ENCODE measurements around the gene SLC25A42.
A peak's percentile ranks its signal among the peaks of the same experiment; 100 is the strongest.
"Not testable (repeated sequence)": the region's sequence is repeated elsewhere in the genome, so short reads cannot be mapped to it uniquely, and the experiment has no call there.

The SLC25A42 gene

DNA sequence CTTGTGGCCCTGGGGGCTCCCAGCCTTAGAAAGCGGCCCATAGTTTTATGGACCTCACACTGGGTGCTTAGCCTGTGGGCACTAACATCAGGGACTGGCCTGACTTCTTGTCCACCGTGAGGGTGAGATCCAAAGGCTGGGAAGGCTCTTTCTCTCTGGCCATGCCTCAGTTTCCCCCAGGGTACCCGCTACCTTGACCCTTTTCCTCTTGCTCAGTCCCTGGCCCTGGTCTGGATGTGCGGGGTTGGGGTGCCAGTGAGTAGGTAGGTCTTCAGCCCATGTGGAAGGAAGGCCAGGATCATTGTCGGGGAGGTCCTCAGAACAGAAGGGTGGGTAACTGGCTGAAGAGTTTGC is 76.1 kb downstream of the SLC25A42 start:
- no peak for DNase-seq

DNA sequence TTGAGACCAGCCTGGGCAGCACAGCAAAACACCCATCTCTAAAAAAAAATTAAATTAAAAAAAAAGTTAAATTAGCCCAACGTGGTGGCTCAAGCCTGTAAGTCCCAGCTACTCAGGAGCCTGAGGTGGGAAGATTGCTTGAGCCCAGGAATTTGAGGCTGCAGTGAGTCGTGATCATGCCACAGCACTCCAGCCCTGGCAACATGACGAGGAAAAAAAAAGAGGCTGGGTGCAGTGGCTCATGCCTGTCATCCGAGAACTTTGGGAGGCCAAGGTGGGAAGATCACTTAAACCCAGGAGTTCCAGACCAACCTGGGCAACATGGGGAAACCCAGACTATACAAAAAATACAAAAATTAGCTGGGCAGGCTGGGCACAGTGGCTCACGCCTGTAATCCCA is 76.7 kb downstream of the SLC25A42 start:
- no peak for DNase-seq

DNA sequence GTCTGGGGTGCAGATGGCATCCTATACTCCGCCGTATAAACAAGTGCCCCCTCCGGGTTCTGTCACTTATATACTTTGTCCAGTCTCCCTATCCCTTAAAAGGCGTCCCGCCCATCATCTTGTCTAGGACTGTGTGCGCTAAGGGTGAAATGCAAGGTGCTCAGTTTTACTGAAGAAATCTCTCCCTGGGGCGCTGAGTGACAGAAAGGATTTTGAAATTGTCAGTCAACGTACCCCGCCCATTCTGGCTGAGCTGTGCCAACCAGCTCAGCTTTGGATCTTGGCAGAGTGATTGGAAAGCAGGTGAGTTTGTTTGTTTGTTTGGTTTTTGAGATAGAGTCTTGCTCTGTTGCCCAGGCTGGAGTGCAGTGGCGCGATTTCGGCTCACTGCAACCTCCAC is 78.6 kb downstream of the SLC25A42 start:
- DNase-seq = no peak

DNA sequence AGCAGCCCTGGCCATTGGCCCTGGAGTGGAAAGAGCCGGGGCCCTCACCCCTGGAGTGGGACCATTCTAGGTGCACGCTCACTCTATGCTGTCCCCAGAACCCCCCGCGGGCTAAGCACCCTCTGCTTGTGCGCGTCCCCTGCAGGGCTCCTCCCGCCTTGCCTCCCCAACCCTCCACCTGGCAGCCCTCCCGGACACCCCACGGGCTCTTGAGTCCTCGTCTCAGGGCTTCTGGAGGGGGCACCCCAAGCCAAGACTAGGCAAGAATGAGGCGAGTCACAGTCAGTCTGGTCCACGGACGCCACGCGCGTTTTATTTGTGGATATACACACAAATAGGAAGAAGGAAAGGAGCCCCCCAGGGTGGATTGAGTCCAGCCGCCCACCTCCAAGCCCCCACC is 81.5 kb downstream of the SLC25A42 start:
- DNase-seq = no peak

DNA sequence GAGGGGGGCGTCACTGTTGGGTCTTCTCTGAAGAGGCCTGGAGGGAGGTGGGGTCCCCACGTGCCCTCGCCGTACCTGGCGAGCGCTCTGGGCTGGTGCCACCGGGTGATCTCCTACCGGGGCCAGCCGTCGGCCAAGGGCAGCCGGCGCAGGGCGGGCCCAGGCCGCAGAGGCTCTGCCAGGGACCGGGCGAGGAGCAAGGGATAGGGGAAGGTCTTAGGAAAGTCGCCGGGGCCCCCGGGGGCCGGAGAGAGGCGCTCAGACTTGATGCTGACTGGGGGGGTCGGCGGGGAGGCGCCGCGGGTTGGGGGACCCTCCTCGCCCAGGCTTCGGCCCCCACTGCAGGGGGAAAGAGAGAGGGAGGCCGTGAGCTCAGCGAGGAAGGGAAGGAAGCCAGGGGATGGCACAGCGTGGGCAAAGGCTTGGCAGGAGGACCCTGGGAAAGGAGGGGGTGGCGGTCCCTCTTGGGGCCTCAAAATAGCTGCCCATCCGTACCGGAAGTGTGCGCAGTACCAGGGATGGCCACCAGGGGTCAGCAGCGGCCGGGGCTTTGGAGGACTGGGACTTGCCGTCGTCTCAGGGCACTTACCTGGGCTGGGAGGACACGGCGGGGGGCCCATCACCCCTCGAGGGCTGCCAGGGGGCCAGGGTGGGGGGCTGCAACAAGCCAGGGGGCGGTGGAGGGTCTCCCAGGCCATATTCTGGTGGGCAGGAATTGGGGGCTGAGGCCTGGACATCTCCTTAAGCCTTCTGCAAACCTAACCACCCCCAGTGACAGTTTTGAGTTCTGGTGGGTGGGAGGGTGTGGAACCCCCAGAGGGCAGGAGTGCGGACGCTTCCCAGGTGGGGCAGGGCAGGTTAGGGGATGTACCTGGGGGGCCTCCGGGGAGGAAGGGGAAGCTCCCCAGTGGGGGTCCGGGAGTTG is 82.2 kb downstream of the SLC25A42 start:
- peak; percentile 80 to 87 for DNase-seq

DNA sequence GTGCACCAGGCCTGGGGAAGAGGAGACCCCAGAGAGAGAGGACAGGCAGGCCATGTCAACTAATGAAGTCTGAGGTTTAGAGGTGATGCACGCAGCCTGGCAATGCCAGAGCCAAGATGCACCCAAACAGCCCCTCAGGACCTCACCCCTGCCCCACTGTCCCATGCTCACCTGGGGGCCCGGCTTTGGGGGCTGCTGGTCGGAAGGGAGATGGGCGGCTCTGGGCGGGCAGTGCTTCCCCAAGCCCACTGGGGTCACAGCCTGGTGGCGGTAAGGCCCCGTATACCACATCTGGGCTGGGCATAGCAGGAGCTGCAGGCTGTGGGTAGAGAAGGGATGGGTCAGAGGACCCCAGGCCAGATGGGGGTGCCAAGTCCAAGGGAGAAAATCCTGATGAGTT is 83.1 kb downstream of the SLC25A42 start:
- DNase-seq = no peak

DNA sequence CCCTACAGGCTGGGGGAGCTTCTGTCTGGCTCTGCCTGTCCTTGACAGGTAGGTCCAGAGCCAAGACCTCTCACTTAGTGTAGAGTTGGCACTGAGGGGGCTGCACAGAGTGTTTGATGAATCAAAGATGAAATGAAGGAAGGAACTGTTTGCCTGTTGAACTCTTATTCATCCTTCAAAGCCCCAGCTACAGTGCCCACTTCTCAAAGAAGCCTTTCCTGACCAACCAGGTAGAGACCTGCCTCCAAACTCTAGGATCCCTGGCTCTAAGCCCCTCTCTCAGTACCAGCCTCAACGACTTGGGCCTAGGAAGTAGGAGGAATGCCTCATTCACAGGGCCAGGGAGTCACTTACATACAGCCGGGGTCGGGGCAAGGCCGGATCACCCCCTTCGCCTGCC is 83.5 kb downstream of the SLC25A42 start:
- no peak for DNase-seq

DNA sequence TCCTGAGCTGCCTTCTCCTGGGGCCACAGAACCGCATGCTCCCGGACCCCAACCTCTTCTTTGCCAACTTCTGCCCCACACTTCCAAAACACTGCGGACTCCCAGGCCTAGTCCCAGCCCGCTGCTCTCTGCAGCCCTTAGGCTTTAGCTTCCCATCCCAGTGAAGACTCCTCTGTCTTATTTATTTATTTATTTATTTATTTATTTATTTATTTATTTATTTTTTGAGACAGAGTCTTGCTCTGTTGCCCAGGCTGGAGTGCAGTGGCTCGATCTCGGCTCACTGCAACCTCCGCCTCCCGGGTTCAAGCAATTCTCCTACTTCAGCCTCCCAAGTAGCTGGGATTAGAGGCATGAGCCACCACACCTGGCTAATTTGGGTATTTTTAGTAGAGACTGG is 84.7 kb downstream of the SLC25A42 start:
- not testable (repeated sequence) for DNase-seq

DNA sequence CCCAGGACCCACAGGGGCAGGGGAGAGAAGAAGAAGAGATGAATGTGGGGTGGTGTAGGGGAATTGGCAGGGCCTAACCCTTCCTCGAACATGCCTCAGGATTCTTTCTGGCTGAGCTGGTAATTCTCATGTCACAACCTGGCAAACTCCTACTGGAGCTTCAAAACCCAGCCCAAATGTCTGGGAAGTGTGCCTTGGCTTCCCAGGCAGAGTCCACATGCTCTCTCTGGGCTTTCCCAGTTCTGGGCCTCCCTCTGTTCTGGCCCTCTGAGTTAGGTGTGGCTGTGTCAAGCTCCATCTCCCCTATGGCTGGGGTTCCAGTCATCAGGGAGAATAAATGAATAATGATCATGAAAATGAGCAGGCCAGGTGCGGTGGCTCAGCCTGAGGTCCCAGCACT is 85.6 kb downstream of the SLC25A42 start:
- no peak for DNase-seq

DNA sequence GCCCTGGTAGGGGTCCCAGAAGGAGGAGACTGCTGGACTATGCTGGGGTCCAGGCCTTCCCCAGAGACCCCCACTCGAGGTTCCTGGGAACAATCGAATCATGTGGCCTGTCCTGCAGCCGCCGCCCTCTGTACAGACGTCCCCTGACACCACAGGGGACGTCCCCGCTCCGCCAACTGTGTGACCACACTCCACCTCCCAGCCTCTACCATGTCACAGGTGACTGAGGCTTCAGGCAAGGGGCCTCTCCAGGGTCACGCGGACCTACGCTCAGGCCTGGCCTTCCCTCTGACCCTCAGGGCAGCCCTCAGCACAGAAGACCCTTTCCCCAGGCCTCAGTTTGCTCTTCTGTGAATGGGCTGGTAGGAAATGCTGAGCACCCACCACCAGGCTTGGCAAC is 87.6 kb downstream of the SLC25A42 start:
- DNase-seq = no peak

DNA sequence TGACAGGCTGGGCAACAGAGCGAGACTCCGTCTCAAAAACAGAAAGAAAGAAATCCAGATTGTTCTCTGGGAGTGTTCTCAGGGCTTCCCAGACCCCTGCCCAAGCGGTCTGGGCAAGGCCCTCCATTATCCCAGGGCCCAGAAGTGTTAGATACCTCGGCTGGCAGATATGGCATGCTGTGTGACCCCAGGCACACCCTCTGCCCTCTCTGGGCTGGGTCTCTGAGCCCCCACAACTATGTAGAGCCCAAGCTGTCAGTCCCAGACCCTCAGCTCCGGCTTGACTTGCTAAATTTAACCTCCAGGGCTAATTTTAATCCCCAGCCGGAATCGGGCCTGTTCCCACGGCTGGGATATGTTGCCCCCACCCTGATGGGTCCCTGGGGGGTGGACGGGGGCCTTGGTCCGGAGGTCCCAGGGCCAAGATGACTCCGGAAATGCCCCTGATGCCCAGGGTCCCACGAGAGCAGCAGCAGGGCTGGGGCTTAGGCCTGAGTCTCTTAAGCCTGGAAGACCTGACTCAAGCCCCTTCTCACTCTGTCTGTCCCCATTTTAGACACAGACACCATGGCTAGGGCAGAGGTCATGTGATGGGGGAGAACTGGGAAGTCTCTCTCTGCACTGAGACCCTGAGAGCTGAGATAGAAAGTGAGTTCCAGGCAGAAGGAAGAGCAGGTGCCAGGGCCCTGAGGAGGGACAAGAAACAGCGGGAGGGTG is 89.0 kb downstream of the SLC25A42 start:
- DNase-seq = no peak

DNA sequence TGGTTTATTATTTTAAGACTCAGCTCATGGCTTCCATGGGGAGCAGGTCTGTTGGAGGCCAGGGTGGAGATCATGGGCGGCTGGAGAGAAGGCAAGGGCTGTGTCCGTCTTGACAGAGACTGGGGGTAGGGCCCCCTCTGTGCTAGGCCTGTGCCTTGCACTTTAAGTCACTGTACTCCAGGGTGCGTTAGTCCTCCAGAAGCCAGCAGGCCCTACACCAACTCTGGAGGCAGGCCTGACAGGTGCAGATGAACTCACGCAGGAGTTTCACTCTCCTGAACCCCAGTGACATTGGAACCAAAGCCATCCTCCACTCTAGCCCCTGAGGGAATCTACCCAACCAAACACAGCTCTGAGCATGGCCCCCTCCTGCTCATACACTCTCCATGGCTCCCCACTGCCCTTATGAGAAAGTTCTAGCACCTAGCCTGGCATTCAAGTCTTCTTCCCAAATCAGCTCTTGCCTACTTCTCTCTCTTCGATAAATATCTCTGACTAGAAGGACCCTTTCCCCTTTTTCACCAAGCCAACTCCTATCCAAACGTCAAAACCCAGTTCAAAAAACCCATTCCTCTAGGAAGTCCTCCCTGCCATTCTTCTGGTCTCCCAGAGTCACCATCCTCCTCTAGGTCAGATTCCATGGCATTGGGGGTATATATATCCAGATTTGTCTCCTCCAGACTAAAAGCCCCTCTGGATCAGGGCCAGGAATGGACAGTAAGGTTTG is 91.1 kb downstream of the SLC25A42 start:
- DNase-seq = no peak

DNA sequence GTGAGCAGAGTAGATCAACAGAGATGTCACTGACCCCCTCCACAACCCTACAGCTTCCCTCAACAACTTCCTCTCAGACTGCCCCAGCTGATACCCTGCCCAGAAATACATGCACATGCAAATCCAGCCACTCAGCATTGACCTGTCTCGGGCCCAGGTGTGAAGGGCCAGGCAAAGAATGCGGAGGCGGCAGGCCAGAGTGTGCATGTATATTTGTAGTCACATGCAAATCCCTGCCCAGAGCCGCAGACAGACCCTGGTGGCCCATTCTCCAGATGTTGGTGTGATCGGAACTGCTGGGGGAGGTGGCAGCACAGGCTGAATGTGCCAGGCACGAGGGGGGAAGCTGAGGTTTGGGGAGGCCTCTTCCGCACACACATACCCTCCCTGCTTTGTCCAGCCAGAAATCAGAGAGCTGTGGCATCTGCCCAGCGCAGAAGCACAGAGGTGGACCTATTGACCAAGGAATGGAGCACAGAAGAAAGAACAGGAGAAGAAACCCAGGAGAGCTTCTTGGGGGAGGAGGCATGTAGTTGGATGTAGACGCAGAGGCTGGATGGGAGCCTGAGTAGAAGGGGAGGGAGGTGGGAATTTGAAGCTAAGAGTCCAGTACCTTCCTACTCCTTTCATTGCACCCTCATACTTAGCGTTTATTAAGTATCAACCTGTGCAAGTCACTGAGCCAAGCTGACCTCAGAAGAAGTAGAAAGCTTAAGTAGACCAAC is 91.9 kb downstream of the SLC25A42 start:
- DNase-seq = no peak

DNA sequence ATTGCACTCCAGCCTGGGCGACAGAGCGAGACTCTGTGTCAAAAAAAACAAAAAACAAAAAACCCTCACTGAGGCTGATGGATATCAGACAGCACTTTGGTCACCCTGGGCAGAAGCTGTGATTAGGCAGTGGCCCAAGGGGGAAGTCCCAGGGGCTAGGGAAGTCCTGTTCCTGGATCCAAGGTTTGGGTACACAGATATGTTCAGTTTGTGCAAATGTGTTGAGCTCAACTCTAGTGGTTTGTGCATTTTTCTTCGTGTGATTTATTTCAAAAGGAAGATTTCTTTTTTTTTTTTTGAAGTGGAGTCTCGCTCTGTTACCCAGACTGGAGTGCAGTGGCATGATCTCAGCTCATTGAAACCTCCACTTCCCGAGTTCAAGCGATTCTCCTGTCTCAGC is 94.0 kb downstream of the SLC25A42 start:
- no peak for DNase-seq

DNA sequence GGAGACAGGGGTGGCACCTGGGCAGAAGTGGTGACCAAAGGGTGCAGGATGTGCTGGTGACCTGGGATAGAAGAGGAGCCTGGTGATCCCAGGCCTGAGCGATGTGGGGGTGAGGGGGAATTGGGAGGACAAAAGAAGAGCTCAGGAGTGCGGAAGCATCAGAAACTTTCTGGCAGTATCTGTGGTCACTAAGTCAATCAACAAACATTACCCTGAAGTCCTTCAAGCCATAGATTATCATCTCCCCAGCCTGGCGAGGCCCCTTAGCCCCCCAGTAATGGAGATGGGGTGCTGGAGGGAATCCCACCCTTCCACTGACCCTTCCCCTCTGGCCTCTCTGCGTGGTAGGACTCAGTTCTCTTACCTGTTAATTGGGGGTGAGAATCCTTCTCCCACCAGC is 95.7 kb downstream of the SLC25A42 start:
- no peak for DNase-seq

DNA sequence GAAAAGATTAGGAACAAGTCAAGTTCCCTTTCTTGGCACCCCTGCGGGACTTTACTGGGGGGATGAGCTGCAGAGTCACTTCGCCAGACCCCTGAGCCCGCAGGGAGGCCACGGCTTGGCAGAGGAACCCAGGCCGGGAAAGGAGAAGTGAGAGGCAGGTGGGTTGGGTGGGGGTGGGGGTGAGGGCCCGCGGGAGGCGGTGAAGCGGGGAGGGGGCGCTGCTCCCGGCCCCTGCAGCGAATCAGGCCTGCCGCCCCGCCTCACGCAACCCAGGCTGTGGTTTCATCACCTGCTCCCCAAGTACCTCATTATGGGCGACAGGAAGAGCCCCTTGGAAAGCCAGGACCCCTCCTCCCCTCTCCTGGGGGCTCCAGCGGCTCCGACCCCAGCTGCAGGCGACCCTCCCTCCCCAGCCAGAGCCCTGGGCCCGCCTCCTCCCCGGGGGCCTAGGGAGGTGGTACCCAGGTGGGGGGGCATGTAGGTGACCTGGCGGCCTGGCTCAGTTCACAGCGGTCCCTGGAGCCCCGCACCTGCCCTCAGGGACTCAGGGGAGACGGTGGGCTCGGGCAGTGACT is 96.8 kb downstream of the SLC25A42 start:
- DNase-seq = peak in 1 of 2 donors; percentile 25

DNA sequence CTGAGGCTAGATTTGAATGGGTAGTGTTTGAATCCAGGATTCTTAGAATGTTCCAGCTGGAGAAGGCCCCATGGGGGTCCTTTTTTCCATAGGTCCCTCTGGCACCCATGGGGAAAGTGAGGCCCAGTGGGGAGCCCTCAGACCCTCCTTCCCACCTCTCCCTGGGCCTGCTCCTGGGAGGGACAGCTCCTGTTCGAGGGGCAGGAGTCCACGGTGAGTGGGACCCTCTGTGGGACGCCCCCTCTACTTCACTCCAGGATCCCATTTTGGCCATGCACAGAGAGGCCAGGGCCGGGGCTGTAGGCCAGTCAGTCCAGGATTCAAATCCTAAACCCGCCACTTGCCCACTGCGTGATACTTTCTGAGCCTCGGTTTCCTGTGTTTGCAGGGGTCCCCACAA is 98.7 kb downstream of the SLC25A42 start:
- no peak for DNase-seq

All from CD4-positive, alpha-beta T cell treated with Interferon alpha-2 for 1 hour (primary cell).